Measurements from ENCODE around the gene RPRD1A.

DNA sequence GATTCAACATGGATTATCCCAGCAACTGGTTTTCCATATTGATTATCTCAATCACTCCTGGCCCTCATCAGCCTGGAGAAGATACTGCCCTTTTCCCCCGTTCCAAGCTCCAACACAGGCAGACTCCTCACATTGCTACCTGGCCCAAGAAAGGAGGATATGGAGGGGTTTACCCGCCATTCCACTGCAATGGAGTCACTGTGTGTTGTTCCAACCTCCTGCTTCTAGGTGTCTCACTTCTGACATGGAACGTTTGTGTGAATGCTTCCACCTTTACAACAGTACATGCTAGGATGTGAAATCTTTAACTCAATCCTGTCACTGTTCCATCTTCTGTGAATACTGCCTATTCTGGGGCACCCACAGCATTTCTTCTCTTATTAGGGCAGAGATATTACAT, 58.1 kb downstream of the RPRD1A start:
- TF ChIP-seq CTCF (IDR thresholded peaks at IDR 0.05) (no peak), POLR2A (IDR thresholded peaks at IDR 0.05) (no peak), POLR2AphosphoS5 (IDR thresholded peaks at IDR 0.05) (no peak)
